ENCODE results near the gene CAMK1D.
"Not testable (repeated sequence)": the region's sequence is repeated elsewhere in the genome, so short reads cannot be mapped to it uniquely, and the experiment has no call there.

Gene CAMK1D

DNA sequence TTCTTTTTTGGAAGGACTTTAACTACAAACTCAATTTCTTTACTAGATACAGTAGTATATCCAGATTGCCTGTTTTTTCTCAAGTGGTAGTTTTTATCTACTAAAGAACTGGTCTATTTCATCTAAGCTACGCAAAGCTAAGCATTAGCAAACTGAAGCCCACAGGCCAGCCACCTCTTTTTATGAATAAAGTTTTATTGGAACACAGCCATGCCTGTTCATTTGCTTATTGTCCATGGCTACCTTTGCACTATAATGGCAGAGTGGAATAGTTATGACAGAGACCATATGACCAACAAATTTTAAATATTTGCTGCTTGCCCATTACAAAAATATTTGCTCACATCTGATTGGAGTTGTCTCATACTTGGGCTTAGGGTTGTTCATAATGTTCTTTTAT is 168.7 kb downstream of the CAMK1D start:
- DNase-seq (ENCODE audit: low spot score): no peak

DNA sequence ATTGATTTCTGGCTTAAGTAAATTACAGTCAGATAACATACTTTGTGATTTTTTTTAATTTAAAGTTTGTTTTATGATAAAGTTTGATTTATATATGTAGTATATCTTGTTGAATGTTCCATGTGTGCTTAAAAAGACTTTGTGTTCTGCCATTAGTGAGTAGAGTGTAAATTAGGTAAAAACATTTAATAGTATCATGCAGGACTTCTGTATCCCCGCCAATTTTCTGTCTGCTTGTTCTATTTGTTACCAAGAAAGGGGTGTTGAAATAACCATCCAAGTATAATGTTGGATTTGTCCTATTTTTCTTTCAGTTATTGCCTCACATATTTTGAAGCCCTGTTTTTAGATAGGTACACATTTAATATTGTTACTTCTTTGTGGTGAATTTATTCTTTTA is 172.1 kb downstream of the CAMK1D start:
- DNase-seq (ENCODE audit: low spot score): no peak

DNA sequence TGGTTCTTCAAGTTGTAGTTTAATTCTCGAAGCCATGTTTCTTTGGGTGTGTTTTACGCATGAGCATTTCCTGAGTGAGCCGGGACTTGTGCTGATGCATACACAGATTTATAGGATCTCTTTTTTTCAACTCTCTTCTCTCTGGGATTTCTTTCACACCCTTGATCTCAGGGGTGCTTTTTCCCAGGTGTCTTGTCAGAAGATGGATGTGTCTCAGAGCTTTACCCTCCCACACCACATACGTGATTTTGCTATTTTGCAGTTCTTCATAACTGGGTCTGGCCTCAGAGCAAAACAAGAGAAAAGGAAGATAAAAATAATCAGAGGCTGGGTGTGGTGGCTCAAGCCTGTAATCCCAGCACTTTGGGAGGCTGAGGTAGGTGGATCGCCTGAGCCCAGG is 177.0 kb downstream of the CAMK1D start:
- no peak for DNase-seq (ENCODE audit: low spot score)

DNA sequence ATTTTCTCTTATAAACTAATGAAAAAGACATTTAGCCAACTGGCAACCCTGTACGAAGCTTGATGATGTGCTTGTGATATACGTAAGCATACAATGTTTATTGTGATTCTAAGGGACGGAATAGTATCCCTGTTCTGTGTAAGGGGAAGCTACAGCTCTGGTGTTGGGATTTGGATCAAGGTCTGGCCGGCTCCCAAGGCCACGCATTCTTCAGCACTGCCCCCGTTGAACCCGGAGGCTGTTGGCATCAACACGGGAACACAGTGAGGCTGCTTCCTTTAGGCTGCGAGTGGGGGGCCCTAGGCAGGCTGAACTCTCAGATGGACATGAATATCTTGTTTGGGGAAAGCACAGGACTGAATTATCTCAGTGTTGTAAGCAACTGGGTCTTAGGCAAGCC is 180.6 kb downstream of the CAMK1D start:
- DNase-seq (ENCODE audit: low spot score): no peak

DNA sequence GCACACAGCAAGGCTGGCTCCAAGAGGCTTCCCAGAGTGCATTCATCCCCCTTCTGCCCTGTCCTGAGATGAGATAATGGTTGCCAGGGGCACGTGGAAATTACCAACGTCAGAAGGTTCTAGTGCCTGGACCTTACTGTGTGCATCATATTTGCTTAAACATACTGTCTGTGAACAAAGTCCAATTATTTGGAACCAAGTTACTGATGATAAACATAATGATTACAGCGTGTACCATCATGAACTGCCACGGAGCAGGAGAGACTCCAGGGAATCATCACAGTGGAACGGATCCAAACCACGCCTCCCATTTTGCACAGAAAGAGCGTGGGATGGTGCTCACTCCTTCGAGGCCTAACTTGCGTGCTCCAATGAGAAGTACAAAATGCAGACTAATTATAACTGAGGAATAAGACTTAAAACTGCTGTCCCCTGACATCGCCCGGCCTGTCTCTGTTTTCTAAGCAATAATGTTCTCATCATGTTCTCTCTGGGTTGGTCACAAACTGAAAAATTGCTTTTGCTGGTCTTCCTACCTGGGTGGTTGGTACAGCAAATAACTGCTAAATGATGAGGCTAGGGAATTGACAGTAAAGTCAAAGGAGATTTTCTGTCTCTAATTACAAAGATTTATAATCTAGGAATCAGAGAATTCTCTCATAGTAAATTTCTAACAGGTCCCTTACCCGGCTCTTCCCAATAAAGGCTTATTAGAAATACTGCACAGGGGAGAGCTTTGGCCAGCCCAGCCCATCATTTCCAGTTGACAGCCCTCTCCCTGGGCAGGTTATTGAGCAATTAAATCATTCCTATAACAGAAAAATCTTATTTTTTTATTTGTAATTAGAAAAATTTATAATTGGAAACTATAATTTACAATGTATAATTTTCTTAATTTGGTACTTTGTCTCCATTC is 182.2 kb downstream of the CAMK1D start:
- peak; percentile 56 for DNase-seq (ENCODE audit: low spot score)

DNA sequence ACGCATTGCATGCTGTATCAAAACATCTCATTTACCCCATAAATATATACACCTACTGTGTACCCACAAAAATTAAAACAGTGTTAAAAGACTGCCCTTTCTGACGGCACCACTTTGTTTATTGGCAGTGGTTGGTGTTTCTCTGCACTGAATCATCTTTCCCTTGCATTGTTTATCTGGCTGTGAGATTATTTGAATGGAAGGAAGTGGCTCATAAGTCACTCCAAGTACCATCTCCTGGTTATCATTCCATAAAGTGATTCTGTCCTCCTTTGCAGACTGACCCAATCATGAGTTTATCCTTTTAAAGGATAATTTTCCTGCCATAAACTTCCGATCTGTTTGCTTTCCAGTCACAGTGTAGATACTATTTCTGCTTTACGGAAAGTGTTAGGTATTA is 183.8 kb downstream of the CAMK1D start:
- no peak for DNase-seq (ENCODE audit: low spot score)

DNA sequence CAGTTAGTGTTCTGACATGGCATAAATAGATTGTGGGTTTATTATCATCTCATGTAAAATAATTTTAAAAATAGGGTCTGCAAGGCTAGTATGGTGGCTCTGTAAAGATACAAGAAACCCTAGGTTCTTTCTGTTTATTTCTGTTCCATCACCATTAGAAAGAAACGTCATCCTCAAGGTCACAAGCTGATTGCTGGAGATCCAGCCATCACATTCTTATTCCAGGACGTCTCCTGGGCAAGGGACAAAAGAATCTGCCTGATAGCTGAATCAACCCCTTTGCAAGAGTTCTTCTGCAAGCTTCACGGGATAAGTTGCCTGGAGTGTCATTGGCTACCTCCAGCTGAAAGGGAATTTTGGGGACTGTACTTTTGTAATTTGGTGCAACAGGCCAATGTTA is 184.4 kb downstream of the CAMK1D start:
- DNase-seq (ENCODE audit: low spot score): no peak

DNA sequence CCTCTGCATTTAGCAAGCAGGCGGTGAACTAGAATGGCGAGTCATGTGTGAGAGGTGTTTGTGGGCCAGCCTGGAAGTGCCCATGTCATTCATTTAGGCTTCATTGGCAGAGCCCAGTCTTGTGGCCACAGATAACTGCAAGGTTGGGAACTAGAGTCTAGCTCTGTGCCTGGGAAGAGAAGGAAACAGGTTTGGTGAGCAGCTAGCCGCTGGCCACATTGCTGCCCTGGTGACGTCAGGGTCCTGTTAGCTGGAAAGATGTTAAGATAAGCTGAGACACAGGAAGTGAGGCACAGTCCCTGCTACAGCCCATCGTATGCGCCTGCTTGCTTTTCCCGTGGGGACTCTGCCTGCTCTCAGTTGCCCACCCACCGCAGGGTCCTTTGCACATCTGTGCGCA is 185.5 kb downstream of the CAMK1D start:
- DNase-seq (ENCODE audit: low spot score): no peak

DNA sequence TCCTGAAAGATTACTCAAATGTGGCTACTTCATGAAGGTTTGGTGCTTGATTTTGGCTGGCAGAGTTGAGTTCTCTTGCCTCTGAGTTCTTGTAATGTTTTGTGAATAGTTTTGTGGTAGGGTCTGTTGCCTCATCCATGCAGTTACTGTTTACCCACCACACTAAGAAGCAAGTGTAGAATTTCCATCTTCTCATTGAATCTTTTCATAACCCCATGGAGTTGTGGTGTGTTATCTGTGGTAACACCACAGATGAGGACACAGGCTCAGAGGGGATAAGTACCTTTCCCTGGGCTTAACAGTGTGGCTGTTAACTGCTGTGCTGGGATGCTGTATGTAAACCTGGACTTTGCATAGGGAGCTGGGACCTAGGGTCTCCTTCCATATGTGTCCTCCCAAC is 186.3 kb downstream of the CAMK1D start:
- DNase-seq (ENCODE audit: low spot score): no peak

DNA sequence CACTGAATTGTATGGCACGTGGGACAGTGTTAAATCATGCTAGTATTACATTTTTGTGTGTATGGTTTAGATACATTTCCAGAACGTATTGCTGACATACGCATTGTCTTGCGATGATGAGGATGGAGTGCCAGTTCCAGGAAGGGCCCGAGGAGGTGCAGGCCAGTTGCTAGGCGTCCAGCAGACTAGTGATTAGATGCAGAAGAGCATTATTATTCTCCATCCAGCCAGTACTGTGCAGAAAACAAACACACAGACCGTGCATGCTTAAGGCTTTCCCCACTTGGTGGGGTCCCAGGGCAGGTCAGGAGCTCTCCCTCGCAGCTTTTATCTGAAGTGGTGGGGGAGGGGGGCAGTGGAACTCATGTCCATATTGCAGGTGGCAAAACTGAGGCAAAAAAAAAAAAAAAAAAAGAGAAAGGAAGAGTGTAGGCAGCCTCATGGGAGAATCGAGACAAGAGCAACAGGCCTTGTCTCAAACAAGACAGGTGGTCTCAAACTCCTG is 189.2 kb downstream of the CAMK1D start:
- no peak for DNase-seq (ENCODE audit: low spot score)

DNA sequence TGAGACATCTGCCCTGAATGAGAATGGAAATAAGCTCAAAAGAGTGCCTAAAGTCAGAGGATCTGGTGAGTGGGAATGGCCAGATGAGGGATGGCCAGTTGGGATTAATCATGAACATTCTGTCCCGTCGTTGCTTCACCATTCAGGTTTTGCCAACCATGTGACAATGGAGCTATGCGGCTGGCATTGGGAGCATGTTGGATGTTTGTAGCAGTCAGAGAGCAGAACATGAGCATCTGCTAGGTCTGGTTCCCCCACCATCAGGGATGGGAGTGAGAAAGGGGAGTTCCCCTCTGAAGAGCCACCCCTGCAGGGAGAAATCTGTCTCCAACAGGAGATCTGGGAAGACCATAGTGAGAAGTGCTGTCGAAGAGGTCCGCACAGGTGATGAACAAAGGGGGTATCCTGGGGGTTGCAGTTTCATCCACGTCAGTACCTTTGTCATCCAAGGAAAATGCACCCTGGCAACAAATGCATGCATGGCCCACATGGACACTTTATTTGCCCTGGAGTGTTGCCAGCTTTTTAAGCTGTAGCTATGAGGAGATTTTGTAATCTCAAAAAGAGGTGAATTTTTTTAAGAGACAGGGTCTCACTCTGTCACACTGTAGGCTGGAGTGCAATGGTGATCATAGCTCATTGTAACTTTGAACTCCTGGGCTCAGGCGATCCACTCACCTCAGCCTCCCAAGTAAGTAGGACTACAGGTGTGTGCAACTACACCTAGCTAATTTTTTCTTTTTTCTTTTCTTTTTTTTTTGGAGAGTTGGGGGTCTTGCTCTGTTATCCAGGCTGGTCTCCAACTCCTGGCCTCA is 190.2 kb downstream of the CAMK1D start:
- DNase-seq (ENCODE audit: low spot score): peak; percentile 42

DNA sequence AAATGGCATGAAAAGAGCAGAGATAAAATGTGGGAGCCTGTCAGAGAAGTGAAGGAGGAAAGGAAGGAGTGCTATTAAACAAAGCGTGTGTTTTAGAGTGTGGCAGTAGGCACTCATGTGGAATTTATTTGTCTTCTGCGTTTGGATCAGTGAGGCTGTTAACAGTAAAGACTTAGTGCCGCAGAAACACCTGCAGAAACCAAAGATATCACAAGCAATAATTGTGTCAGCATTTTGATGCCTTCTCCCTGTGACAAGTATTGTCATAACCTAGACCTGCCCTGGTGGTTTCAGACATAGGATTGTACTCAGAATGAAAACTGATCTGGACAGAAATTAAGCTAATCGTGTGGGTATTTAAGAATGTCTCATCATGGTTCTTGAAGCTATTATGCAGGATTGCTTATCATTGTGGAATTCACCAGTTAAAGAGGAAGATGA is 191.0 kb downstream of the CAMK1D start:
- no peak for DNase-seq (ENCODE audit: low spot score)

DNA sequence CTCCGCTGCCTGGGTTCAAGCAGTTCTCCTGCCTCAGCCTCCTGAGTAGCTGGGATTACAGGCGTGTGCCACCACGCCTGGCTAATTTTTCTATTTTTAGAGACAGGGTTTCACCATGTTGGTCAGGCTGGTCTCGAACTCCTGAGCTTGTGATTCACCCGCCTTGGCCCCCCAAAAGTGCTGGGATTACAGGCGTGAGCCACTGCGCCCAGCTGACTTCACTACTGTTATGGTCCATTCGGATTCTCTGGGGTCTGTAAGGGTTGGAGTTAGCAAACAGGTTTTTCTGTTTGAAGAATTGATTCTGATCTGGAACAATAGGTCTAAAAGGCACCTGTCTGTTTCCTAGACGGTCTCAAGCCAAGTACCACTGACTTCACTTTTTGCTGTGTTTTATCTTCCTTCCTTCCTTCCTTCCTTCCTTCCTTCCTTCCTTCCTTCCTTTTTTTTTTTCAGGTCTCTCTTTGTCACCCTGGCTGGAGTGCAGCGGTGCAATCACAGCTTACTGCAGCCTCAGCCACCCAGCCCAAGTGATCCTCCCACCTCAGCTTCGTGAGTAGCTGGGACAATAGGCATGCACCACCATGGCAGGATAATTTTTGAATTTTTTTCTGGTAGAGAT is 192.2 kb downstream of the CAMK1D start:
- DNase-seq (ENCODE audit: low spot score): no peak

DNA sequence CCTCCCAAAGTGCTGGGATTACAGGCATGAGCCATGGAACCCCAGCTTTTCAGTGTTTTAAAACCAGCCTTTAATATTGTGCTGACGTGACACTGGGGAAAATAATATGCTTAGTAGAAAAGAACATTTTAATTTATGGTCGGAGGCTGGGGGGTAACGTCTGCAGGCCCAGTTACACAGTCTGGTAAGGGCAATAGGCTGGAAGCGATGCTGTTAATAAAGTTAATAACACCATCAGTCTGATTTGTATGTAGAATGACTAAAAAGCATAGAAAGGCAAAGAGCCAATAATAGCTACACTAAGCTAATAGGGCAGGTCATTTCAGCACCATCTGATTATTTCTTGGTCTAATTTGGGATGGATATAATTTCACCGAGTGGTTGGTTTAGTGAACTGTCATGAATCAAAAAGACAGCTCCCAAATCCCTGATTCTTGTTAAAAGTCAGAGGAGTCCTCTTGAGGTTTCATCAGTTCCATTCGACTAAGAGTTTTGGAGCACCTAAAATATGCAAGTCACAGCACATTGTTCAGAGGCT is 192.9 kb downstream of the CAMK1D start:
- DNase-seq (ENCODE audit: low spot score): no peak

DNA sequence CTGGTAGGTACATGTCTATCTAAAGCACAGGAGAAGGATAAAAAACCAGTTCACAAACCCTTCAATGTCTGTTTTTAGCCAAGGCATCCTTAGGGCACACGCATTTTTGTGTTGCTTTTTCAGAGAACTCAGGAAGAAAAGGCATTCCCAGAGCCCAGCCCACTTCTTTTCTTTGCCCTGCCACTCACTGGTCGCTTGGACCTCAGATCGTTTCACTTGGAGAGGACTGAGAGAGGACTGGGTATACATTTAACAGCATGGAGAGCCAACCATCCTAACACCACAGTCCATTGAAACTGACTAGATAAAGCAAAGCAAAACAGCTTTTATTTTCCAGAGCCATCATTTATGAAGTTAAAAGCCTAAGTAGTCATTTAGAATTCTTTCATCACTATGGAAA is 194.2 kb downstream of the CAMK1D start:
- no peak for DNase-seq (ENCODE audit: low spot score)

DNA sequence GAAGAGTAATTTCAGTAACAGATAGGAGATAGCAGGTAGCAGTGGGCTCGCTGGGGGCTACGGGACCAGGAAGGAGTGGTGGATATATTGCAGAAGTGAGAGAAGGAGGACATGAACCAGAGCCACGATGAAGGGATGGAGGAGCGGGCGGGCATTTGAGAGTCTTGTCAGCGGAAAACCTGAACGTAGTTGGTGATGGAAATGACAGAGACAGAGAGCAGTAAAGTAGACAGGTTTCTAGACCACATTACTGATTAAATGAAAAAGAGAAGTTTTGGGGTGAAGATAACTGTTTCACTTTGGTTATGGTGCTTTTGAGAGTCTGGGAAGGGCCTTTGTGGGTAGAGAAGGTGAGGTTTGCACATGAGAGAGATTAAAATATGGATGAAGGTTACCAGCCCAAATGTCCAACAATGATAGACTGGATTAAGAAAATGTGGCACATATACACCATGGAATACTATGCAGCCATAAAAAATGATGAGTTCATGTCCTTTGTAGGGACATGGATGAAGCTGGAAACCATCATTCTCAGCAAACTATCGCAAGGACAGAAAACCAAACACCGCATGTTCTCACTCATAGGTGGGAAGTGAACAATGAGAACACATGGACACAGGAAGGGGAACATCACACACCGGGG is 196.9 kb downstream of the CAMK1D start:
- not testable (repeated sequence) for DNase-seq (ENCODE audit: low spot score)

DNA sequence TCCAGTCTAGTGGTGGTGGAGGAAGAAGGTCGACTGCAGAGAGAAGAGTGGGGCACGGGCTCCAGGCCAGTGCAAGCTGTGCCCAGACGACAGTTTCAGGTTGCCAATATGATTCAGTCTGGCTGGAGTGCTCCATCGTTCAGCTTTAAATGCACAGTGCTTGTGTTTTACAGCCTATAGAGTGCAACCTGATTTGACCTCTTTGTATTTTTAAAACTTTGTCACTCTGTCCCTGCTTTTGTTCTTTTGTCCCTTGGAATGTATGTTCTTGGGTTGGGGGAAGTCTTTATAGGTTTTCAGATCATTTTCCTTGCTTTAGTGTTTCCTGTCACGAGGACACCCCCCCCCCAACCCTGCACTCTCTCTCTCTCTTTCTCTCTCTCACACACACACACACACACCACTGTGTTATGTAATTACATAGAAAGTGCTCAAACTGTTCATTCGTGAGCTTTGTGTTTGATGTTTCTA is 198.0 kb downstream of the CAMK1D start:
- DNase-seq (ENCODE audit: low spot score): no peak

DNA sequence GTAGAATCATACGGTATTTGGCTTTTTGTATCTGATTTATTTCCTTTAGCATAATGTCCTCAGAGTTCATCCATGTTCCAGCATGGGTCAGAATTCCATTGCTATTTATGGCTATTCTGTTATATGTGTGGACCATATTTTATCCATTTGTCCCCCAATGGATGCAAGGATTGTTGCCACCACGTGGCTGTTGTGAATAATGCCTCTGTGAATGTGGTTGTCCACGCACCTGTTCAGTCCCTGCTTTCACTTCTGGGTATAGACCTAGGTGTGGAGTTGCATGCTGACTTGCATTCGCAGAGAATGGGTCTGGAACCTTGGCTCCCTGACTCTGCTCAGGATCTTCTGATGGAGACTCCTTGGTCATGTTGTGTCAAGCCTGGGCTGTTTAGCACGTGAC is 199.9 kb downstream of the CAMK1D start:
- DNase-seq (ENCODE audit: low spot score): no peak

DNA sequence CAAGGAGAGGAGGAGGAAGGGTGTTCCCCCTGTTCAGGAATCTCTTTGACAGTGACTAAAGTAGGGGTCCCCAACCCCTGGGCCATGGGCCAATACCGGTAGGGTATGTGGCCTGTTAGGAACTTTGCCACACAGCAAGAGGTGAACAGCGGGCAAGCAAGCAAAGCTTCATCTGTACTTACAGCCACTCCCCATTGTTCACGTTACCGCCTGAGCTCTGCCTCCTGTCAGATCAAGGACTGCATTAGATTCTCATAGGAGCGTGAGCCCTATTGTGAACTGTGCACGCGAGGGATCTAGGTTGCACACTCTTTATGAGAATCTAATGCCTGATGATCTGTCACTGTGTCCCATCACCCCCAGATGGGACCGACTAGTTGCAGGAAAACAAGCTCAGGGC is 201.6 kb downstream of the CAMK1D start:
- no peak for DNase-seq (ENCODE audit: low spot score)

DNA sequence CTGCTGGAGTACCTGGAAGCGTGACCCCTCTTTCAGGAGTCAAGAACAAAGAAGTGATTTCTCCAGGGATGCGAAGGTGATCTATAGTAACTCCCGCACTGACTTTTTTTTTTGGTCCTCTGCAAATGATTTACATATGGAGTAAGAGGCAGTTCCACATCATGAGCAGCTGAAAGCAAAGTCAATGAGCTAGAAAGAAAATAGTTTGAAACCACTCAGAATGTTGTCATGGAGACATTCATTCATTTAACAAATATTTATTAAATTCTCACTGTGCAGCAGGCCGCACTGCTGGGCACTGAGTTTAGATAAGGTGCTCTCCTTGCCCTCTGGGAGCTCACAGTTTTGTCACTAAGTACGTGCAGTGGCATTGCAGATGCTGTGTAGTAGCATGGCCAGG is 206.7 kb downstream of the CAMK1D start:
- no peak for DNase-seq (ENCODE audit: low spot score)

DNA sequence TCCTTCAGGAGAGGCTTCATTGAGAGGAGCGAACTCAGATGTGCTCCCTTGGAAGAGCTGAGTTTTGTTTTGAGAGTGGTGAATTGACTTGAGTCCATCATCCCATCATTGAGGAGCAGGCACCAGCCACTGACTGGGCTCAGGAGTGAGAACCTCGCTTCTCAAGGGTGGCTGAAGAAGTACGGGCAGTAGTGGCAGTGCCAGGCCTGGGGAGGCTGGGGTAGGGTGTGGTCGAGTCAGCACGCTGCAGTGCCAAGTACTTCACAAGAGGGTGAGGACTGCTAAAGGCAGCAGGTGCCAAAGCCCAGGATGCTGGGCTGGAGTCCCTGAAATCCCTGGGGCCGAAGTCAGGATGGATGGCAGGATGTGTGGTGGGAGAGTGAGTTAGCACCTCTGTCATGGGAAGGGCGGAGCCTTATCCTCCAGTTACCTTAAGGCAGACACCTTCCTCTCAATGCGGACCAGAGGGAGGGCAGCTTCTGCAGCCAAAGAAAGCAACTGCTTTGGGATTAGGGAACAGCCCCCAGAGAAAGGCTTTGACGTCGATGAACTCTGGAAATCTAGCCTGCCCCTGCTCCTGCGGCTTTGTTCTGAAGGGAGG is 210.3 kb downstream of the CAMK1D start:
- DNase-seq (ENCODE audit: low spot score): no peak
